Anterior cingulate cortex (tissue), 58 donors: Measurements from ENCODE around the gene COL4A2.
"Not testable (repeated sequence)": the region's sequence is repeated elsewhere in the genome, so short reads cannot be mapped to it uniquely, and the experiment has no call there.

ENCODE experiments used
- DNase-seq, 58 donors: peaks; one replicate each; lab custom pipeline; 2025; lab: John Stamatoyannopoulos, UW

The COL4A2 gene

DNA sequence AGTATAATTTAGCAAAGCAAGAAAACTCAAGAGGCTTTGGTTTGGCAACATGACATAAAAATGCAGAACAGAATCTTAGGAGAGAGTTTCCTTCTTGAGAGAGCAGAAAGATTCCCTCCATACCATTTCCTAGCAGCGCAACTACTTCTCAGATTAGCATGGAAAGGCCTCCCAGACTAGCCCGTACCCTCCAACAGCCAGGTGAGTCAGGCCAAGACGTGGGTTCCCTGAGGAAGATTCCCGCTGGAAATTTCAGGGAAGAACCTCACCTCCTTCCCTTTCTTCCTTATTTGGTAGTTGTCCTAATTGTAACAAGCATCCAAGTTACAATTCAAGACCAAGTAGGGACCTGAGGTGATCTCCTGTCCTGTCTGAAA lies 12.3 kb downstream of the COL4A2 start:
- DNase-seq, result no peak

DNA sequence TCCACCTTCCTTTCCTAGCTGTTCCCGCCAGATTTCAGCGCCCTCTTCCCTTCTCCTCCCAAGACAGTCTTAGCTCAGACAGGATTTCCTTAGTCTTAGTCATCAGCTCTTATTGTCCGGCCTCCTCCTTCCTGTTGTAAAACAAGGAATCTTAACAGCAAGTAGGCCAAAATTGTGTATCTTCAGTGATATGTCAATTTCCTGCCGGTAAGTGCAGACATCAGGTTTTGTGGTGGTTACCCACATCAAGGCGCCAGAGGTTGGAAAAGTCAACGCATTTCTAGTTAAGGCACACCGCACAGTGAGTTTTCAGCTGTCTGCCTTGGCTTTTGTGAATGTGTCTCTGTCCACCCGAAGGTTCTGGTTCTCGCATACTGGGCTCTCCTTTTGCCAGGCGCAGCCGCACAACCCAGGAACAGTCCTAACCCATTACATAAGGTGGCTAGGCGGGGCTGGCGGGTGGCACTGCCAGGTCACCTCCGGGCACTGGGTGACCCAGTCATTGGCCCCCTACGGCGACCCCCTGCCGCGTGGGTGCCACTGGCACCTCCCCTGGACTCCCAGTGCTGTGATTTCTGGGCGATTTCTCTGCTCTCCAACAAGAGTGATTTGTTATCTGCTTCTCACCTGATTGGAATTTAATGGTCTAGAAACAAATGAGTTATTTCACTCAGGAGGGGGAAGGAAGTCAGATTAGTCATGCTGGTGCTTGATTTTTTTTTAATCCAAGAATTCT lies 12.9 kb downstream of the COL4A2 start:
- no peak for DNase-seq

DNA sequence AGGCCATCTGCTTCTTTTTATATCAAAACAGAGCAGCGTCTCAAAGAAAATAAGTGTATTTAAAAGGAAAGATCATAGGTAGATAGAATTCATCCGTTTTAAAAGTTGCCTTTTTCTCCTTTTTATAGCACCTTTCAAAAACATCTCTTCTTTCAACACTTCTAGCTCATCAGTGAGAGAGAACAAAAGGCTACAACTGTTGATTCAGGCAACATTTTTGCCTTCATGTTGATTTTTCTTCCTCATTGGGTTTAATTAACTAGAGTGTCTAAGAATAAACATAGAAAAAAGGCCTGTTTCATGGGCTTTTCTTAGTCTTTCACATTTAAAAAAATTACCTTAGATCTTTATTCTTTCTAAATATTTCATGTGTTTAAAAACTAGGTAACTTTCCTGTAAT lies 13.6 kb downstream of the COL4A2 start:
- no peak for DNase-seq

DNA sequence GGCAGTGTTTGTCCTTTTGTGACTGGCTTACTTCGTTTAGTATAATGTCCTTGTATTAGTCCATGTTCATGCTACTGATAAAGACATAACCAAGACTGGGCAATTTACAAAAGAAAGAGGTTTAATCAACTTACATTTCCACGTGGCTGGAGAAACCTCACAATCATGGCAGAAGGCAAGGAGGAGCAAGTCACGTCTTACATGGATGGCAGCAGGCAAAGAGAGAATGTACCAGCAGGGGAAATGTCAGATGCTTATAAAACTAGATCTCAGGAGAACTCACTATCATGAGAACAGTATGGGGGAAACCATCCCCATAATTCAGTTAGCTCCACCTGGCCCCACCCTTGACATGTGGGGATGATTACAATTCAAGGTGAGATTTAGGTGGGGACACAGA lies 14.5 kb downstream of the COL4A2 start:
- not testable (repeated sequence) for DNase-seq

DNA sequence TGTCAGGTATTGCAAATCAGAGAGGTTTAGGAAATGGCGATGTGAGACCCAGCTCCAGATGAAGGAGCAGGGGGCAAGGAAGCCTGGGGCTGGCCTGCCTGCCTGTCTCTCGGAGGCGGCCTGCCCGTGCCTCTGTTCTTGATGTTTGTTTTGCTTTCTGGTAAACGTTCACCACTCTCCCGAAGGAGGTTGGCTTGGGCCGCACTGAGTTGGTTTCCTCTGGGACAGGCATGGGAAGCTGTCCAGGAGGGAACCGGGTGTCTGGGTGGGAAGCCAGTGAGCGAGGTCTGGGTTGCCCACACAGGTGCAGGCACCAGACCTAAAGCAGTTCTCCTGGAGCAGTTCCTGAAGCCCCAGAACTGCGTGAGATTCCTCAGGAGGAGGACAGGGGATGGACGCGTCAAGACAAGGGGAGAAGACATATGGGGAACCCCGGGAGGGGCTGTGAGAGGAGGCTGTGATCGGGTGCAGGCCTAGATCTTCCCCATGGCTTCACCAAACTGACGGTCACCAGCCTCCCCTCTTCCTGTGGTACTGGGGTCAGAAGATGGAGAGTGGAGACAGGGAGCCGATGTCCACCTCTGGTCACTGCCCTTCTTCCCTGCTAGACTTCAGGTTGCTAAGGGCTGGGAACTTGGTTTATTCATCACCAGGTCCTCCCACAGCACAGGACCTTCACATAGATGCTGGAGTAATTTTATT lies 15.2 kb downstream of the COL4A2 start:
- no peak for DNase-seq

DNA sequence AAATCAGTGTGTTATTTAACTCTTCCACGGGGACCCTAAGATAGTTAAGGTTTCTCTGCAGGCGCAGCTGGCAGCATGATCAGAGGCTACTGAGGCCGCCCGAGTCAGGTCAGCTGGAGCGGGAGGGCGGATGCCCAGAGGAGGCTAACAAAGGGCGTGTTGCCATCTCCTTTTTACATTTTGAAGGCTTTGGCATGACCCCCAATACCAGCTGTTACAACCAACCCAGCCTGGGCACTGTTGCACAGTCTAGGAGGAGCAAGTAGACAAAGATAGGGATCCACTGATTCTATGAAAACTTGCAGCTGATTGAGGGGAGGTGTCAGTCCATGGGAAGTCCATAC lies 15.7 kb downstream of the COL4A2 start:
- no peak for DNase-seq

DNA sequence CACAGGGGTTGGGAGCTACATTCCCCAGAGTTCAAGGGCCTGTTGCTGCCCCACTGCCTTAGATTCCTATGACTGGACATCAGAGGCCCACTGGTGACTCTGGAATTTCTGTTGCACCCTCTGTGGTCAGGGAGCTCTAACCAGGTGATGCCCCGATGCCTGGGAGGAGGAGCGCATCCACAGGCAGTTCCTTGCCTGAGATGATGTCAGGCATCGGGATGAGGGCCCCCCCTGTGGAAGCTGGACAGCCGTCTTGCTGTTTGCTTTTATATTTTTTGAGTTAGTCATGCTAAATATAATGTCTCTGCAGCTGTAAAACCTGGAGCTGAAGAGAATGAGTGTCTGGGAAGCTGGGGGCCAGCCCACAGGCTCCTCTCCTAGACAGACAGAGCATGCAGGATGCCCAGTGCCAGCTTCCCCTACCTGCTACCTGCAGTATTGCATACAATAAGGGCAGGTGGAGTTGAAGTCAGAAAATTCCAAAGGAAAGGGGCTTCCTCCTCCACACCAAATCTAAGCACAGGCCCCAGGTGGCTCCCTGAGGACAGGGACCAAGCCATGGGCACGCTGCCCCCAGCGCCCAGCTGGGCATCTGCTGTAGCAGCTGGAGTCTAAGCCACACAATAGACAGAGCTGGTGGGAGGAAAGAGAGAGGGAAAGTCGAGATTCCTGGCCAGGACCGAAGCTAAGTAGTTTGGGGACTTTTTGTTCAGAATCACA lies 16.2 kb downstream of the COL4A2 start:
- no peak for DNase-seq

DNA sequence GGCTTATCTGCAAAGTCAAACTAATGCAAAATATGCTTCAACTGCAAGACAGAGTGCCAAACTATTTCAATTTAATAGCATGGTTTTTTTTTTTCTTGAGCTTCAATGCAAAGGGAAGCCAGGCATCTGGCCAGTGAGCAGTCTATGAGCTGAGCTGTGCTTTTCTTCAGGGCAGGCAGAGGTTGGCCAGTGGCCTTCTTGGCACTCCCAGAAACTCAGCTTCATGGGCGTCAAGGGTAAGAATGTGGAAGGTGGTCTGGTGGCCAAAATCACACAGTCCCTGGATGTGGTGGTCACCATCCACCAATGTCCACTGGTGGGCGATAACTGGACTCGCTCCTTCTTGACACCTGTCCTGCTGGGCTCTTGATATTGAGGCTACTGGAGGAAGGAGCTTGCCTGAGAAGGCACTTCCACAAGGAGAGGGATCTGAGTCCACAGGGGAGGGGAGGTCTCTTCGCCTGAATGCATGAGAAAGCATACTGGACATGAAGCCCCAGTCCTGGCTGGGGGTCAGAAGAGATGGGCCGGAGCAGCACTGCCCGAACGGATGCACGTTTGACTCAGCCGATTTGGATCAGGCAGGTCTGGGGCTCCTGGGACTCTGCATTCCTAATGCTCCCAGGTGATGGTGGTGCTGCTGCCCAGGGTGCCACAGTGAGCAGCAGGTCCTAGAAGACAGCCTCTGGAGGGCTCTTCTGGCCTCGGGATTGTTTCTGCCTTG lies 17.1 kb downstream of the COL4A2 start:
- no peak for DNase-seq

DNA sequence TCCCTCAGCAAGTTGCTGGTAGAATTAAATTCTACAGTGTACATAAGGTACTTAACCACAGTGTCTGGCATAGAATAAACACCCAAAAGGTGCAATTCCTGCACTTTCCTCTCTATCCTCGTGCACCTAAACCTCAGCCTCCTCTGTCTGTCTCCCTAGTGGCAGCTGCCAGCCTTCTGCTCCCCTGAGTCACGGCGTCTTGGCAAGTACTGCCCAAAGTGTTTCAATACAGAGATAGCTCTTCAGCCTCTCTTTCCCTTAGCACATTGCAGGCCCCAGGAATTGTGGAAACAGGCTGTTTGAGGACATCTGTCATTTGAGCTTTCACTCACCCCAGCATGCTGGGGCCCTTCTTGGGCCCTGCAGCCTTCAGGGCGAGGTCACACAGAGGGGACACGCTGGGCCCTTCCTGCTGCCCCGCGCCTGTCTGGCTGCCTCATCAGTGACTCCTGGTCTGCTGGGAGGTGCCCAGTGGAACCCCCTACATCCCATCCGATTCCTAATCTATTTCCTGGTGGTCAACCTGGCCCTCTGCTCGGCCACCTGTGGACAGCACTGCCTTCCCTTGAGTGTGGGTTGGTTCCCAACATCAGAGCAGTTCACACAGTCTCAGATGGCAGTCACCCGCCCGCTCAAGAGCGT lies 19.3 kb downstream of the COL4A2 start:
- no peak for DNase-seq

DNA sequence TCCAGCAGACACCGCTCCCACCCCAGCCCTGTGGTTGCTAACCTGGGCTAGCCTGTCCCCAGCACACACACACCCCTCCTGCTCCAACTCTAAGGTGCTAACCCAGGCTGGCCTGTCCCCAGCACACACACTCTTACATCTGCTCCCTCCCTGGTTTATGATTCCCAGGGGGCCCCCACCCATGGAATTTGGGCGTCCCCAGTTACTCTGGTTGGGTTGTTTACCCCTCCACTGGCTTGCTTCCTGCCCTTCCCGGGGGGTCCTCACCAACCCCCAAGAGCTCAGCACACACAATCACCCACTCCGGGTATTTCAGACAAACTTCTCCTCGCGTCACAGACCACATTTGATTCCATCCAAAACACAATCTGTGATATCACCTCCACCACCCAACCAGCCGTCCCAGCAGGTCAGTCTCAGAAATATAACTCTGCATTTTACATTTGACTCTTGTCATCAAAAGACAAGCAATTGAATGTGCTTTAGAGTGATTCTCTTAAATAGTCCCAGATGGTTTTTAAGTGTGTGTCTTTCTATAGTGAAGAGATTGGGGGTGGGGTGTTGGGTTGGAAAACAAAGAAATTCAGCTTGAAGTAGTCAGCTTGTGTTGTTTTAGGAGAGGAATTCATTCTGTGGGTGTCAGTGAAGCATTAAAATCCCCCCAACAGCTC lies 20.1 kb downstream of the COL4A2 start:
- no peak for DNase-seq

DNA sequence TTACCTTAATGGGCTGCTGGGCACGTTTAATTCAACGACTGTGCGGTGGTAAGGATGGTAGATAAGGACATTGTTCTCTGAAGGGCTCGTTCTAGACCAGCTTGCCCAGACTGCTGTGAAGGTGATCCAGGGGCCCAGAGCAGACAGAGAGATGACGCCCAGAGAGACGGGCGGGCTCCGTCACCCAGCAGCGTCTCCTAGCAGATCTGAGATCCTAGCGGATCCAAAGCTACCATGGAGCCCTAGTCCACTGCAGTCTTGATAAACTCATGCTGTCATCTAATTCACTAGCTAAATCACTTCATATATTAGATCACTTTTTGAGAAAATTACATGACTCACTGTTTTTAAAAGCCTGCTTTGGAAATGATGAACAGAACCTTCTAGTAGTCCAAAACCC lies 21.5 kb downstream of the COL4A2 start:
- DNase-seq, result no peak

DNA sequence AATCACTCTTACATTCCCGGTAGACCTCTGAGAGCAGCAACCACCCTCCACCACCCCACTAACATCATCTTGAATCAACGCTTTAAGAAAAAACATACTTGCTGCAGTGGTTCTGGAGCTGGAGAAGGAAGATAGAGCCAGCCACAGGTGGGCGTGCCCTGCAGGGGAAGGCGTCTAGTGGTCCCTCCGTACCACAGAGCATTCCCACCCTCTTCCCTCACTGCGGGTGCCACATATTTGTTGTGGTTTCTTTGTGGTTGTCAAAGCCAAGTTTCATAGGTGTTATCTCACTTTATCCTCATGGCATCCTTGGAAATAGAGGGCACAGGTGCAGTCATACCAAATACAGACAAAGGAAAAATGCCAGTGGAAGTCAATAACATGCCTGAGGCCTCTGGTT lies 22.2 kb downstream of the COL4A2 start:
- DNase-seq, result no peak

DNA sequence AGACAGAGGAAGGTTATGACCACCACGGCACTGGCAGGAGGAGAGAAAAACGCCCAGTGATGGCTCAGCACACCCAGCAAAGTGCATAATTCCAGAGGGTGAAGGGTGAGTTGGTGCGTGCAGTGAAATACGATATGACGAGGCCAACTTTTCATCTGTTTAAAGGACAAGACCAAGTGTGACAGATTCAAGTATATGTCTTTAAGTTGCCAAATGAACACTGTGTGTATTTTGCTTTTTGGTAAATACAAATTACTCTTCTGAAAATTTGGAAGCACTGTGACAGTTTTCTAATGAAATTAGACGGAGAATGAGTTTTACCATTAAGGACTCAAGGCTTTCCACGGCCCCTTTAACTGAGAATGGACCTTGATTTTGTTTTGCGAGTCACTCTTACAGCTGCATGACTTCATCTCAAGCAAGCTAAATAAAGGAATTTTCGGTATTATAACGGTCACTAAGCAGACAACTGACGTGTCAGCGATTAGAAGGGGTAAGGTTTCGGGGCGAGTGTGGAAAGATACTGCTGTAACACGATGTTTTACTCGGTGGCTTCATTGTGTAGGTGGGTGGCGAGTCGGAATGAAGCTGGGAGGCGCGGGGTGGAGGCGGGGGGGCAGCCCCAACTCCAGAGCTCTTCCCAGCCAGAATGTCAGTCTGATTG lies 22.8 kb downstream of the COL4A2 start:
- no peak for DNase-seq

DNA sequence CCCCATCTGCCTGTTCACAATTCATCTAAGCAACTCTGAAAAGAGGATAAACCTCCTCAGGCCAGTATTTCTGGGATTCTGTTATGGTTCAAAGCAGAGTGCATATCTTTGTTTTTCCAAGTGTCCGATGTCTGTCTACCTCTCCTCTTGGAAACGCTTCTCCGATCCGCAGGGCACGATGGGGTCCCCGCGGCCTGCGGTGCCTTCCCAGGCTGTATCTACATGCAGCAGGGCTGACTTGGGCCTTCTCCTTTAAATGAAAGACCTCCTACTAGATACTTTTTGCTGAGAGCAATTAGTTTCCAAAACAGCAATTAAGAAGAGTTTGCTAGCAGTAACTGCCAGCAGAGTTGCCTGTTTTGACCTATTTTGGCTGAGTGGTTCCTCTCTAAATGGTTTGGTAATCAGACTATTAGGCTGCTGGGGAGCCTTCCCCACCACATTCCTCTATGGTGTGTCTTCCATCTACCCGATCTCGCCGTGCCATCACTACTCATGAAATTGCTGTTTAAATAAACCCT lies 23.5 kb downstream of the COL4A2 start:
- DNase-seq, result peak in 2 of 58 donors; percentile 26 to 37

DNA sequence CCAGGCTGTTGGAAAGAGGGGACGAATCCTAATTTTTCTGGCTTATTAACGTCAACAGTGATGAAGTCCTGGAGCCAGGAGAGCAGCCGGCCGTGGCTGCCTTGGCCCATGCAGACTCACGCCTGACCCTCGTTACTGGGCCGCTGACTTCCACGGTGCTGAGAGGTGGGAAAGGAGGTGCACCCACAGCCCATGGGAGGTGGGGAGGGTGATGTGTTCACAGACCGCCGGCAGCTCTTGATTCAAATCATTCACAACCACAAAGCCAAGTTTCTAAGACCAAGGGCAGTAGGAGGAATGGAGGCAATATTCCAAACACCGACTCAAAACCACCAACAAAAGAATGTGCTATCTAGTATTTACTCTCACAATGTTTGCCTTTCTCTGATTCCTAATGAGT lies 24.3 kb downstream of the COL4A2 start:
- no peak for DNase-seq

DNA sequence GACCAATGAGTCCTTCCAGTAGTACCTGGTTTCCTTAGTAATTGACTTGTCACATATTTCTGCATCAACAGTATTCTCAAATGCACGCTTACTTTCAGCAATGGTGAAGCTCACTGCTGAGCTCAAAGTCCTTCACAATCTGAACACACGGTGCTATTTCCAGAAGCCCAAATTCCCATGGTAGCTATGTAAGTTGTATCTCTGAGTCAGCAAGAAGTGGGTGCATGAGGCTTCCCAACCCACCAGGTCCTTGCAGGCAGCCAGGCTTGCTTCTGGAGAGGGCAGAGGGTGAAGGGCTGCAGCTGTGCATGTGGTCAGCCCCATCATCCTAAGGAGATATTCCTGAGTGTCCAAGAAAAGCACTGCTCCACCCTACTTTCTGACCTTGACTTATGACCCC lies 25.7 kb downstream of the COL4A2 start:
- no peak for DNase-seq

DNA sequence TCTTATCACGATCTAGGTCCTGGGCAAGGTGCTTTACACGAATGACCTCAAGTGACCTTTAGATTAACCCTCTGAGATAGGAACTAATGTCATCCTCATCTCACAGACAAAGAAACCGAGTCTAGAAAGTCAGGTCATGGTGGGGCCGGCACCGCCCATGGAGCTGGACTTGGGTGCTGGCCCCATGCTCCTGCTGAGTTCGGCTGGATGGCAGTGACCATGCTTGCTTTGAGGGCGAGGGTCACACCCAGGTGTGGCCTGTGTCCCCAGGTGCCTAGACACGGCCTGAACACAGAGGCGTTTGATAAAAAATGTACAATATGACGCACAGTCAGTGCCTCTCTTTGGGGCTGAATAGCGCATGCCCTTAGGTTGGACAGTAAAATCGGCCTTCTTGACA lies 26.8 kb downstream of the COL4A2 start:
- no peak for DNase-seq

DNA sequence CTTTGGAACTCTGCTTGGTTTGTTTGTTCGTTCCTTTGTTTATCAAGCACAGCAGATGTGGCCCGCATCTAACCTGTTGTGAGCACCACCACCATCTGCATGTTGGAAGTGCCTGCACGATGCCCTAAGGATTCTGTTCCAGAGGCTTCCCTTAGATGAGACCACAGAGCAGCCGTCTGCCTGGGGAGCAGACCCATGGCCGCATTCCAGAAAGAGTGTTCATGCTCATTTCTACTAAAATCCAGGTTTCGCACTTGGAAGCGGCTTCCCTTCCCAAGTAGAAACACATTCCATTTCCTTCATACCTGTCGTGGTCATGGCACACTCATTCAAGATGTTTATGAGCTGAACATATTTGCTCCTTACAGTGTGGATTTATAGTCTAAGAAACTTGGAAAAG lies 27.2 kb downstream of the COL4A2 start:
- no peak for DNase-seq

DNA sequence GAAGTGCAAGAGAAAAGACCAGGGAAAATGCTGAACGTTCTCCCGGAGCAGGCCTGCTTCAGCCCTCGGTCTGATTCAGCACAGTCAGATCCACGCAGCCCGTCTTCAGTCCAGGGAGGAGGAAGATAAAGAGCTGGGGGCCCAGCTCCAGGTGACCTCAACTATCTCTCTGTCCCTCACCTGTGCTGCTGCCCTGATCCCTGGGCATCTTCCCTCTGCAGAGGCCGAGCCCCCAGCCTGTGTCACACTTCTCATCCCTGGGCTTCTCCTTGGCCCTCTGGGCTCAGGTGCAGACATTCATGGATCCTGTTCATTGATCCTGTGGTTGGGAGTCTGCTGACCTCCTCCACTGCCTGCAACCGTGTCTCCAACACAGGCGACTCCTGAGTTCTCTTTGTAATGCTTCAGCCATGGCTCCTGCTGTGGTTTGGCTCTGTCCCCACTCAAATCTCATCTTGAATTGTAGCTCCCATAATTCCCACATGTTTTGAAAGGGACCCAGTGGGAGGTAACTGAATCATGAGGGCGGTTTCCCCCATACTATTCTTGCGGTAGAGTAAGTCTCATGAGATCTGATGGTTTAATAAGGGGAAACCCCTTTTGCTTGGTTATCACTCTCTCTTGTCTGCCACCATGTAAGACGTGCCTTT lies 27.9 kb downstream of the COL4A2 start:
- no peak for DNase-seq
